Astrocyte (in vitro differentiated cells and primary cell): Measurements from ENCODE around the gene IFITM10. TPM values are rescaled to one million over a fixed set of nuclear protein-coding genes. Genes with fewer than 3 reads are reported as not detected.

Experiments used
- DNase-seq: peaks from one replicate; pipeline ENCODE4 v3.0.0-alpha.2; 2010; ENCODE audit warnings: low read depth
- FAIRE-seq: peaks from 2 replicates; lab custom pipeline; 2011; peaks lifted over from hg19 to GRCh38; lab: Jason Lieb, UNC
- H2AFZ ChIP-seq: 2 replicates; pipeline ENCODE4 v1.6.0; 2012; ENCODE audit warnings: low read depth, low read length, inconsistent platforms
- H3K27ac ChIP-seq: 2 replicates; pipeline ENCODE4 v1.5.1; 2011; ENCODE audit warnings: low read depth, low read length, inconsistent platforms
- H3K27me3 ChIP-seq: 2 replicates; pipeline ENCODE4 v1.6.0; 2011; ENCODE audit warnings: low read length, inconsistent platforms; ENCODE audit not compliant: insufficient read depth
- H3K36me3 ChIP-seq: 2 replicates; pipeline ENCODE4 v1.5.1; 2011; ENCODE audit warnings: low read length, inconsistent platforms; ENCODE audit not compliant: insufficient read depth
- H3K4me1 ChIP-seq: 2 replicates; pipeline ENCODE4 v1.5.1; 2011; ENCODE audit warnings: low read length, inconsistent platforms; ENCODE audit not compliant: insufficient read depth
- H3K4me2 ChIP-seq: 2 replicates; pipeline ENCODE4 v1.6.0; 2012; ENCODE audit warnings: low read length, inconsistent platforms
- H3K4me3 ChIP-seq: 2 replicates; pipeline ENCODE4 v1.5.1; 2011; ENCODE audit warnings: low read depth, mild to moderate bottlenecking, low read length, inconsistent platforms; ENCODE audit not compliant: insufficient read depth
- H3K79me2 ChIP-seq: 2 replicates; pipeline ENCODE4 v1.6.0; 2012; ENCODE audit warnings: mild to moderate bottlenecking, low read length, inconsistent platforms; ENCODE audit not compliant: insufficient read depth
- H3K9ac ChIP-seq: 2 replicates; pipeline ENCODE4 v1.6.0; 2012; ENCODE audit warnings: mild to moderate bottlenecking, low read length, inconsistent platforms
- H3K9me3 ChIP-seq: 2 replicates; pipeline ENCODE4 v1.5.1; 2012; ENCODE audit warnings: low read depth, mild to moderate bottlenecking, low read length, inconsistent platforms; ENCODE audit not compliant: insufficient read depth
- H4K20me1 ChIP-seq: 2 replicates; pipeline ENCODE4 v1.6.0; 2012; ENCODE audit warnings: low read length, inconsistent platforms; ENCODE audit not compliant: insufficient read depth
- H3K27ac Mint-ChIP-seq: one replicate; pipeline ENCODE4 v1.8.0; 2021; ENCODE audit warnings: mild to moderate bottlenecking, mixed read lengths; ENCODE audit not compliant: unreplicated experiment
- H3K27me3 Mint-ChIP-seq: one replicate; pipeline ENCODE4 v1.8.0; 2021; ENCODE audit warnings: low read depth, mixed read lengths; ENCODE audit not compliant: unreplicated experiment
- H3K36me3 Mint-ChIP-seq: one replicate; pipeline ENCODE4 v1.8.0; 2021; ENCODE audit warnings: low read depth, mixed read lengths; ENCODE audit not compliant: unreplicated experiment
- H3K4me1 Mint-ChIP-seq: one replicate; pipeline ENCODE4 v1.8.0; 2021; ENCODE audit warnings: low read depth, mixed read lengths; ENCODE audit not compliant: unreplicated experiment
- H3K4me3 Mint-ChIP-seq: one replicate; pipeline ENCODE4 v1.8.0; 2021; ENCODE audit warnings: mild to moderate bottlenecking, moderate library complexity, mixed read lengths; ENCODE audit not compliant: unreplicated experiment
- H3K9me3 Mint-ChIP-seq: one replicate; pipeline ENCODE4 v1.8.0; 2021; ENCODE audit warnings: mild to moderate bottlenecking, mixed read lengths; ENCODE audit not compliant: unreplicated experiment
- CTCF ChIP-seq: IDR thresholded peaks from 2 replicates; pipeline ENCODE4 v1.5.1; 2011; ENCODE audit warnings: low read depth, mild to moderate bottlenecking, inconsistent platforms, low read length, moderate library complexity; ENCODE audit not compliant: insufficient read depth
- EZH2 ChIP-seq: IDR thresholded peaks from 2 replicates; pipeline ENCODE4 v1.6.1; 2012; ENCODE audit warnings: mild to moderate bottlenecking, low read length, inconsistent platforms; ENCODE audit not compliant: insufficient read depth
- total RNA-seq: library from RNA; stranded (reverse); gene quantifications from 2 replicates; pipeline ENCODE4 v1.2.1, GENCODE V29; 2021

Gene IFITM10
- total RNA-seq, 1 donor from 2014 or later, result 2.0 TPM

GRCh38 chr11:1695548-1696108, 54.8 kb downstream of the IFITM10 start:
- Mint-ChIP-seq H3K4me3 (no peak overlapping the region), H3K9me3 (peaks cover 19% of the 10 kb centered on the region), H3K27me3 (peaks cover 64% of the 10 kb centered on the region), H3K36me3 (peaks cover 3% of the 10 kb centered on the region), H3K4me1 (peaks cover 2% of the 10 kb centered on the region), H3K27ac (no peak overlapping the region)
- Histone ChIP-seq H3K27me3 (peaks cover 3% of the 10 kb centered on the region), H3K4me1 (peaks cover 5% of the 10 kb centered on the region), H3K36me3 (no peaks in the 10 kb centered on the region), H3K4me2 (no peak overlapping the region), H3K4me3 (no peak overlapping the region), H2AFZ (no peak overlapping the region), H3K27ac (no peak overlapping the region), H3K9ac (no peak overlapping the region), H3K79me2 (no peaks in the 10 kb centered on the region), H3K9me3 (no peaks in the 10 kb centered on the region), H4K20me1 (no peaks in the 10 kb centered on the region)
- TF ChIP-seq EZH2 (no peak), CTCF (no peak)
- DNase-seq (no peak), FAIRE-seq (no peak)

DNA sequence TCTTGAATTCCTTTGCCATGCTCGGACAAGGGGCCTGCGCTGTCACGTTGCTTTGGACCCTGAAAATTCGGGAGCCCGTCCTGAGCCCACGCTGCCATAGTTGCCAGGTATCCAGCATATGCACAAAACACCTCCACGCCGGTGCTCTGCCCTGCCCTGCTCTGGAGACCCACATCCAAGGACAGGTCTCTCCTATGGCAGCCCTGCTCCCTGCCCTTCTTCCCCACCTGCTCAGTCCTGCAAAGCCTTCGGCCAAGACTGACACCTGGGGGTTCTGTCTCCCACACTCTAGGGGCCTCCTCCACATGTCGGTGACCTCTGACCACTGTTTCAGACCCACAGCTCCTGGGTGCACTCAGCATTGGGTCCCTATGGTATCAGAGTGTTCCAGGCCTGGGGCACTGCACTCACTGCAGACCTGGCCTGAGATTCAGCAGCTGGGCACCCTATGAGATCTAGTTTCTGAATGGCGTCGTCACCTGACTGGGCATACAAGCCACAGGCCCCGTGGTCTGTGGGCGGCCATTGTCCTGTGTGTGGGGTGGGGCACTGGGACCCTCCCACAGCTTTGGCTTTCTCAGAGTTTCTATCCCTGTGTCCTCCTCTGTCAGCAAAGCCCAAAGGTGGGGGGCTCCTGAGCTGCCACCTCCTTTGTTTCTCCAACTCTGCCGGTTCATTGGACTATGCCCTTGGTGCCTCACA, 55.4 kb downstream of the IFITM10 start:
- peaks cover 2% of the 10 kb centered on the region for H3K4me1 Mint-ChIP-seq
- H3K4me3 ChIP-seq, result no peak overlapping the region

More for the DNA sequence above, 55.4 kb downstream of the IFITM10 start:
- FAIRE-seq, result no peak
- Histone ChIP-seq H3K9ac (no peak overlapping the region), H3K4me2 (no peak overlapping the region), H3K79me2 (no peaks in the 10 kb centered on the region), H3K9me3 (no peaks in the 10 kb centered on the region), H2AFZ (no peak overlapping the region), H3K27me3 (peaks cover 3% of the 10 kb centered on the region), H3K27ac (no peak overlapping the region), H3K36me3 (no peaks in the 10 kb centered on the region), H3K4me1 (peaks cover 5% of the 10 kb centered on the region), H4K20me1 (no peaks in the 10 kb centered on the region)
- H3K4me3 Mint-ChIP-seq, result no peak overlapping the region
- TF ChIP-seq CTCF, result no peak
- no peak for TF ChIP-seq EZH2
- H3K9me3 Mint-ChIP-seq, result peaks cover 15% of the 10 kb centered on the region
- H3K27ac Mint-ChIP-seq, result no peak overlapping the region
- DNase-seq, result no peak
- peaks cover 65% of the 10 kb centered on the region for H3K27me3 Mint-ChIP-seq
- peaks cover 3% of the 10 kb centered on the region for H3K36me3 Mint-ChIP-seq
